ENCODE data around the gene STS.

Gene STS

GRCh38 chrX:7147413-7147977 is at the start of gene STS:
STS (plus strand) TSS chrX:7147712; CDS start chrX:7253200, 105,488 bp downstream.
- no peak for DNase-seq (ENCODE audit: low spot score)

GRCh38 chrX:7100022-7100421 is 47.5 kb upstream of the STS start:
- DNase-seq (ENCODE audit: low spot score), result no peak

- DNase-seq (ENCODE audit: low spot score), result no peak
Measured at GRCh38 chrX:7102119-7102518, 45.4 kb upstream of the STS start.

- no peak for DNase-seq (ENCODE audit: low spot score)
Measured at GRCh38 chrX:7106649-7107048, 40.9 kb upstream of the STS start.

- no peak for DNase-seq (ENCODE audit: low spot score)
Measured at GRCh38 chrX:7108030-7108429, 39.5 kb upstream of the STS start.

GRCh38 chrX:7109049-7109531 is 38.4 kb upstream of the STS start:
- no peak for DNase-seq (ENCODE audit: low spot score)

- DNase-seq (ENCODE audit: low spot score), result no peak
Measured at GRCh38 chrX:7109838-7110793, 37.4 kb upstream of the STS start.

GRCh38 chrX:7110821-7111276 is 36.7 kb upstream of the STS start:
- peak; percentile 3 for DNase-seq (ENCODE audit: low spot score)

GRCh38 chrX:7111518-7111917 is 36.0 kb upstream of the STS start:
- DNase-seq (ENCODE audit: low spot score), result no peak

- no peak for DNase-seq (ENCODE audit: low spot score)
Measured at GRCh38 chrX:7112071-7112470, 35.4 kb upstream of the STS start.

- DNase-seq (ENCODE audit: low spot score), result no peak
Measured at GRCh38 chrX:7115557-7115956, 32.0 kb upstream of the STS start.

- DNase-seq (ENCODE audit: low spot score), result no peak
Measured at GRCh38 chrX:7116081-7116480, 31.4 kb upstream of the STS start.

- no peak for DNase-seq (ENCODE audit: low spot score)
Measured at GRCh38 chrX:7117587-7117986, 29.9 kb upstream of the STS start.

GRCh38 chrX:7119950-7120877 is 27.3 kb upstream of the STS start:
- DNase-seq (ENCODE audit: low spot score), result peak; percentile 73

GRCh38 chrX:7120878-7121219 is 26.7 kb upstream of the STS start:
- peak; percentile 30 for DNase-seq (ENCODE audit: low spot score)

GRCh38 chrX:7127056-7127455 is 20.5 kb upstream of the STS start:
- DNase-seq (ENCODE audit: low spot score), result no peak

- no peak for DNase-seq (ENCODE audit: low spot score)
Measured at GRCh38 chrX:7131621-7132020, 15.9 kb upstream of the STS start.

- DNase-seq (ENCODE audit: low spot score), result peak; percentile 82
Measured at GRCh38 chrX:7132335-7133049, 15.0 kb upstream of the STS start.

GRCh38 chrX:7133050-7133440 is 14.5 kb upstream of the STS start:
- peak; percentile 7 for DNase-seq (ENCODE audit: low spot score)

- no peak for DNase-seq (ENCODE audit: low spot score)
Measured at GRCh38 chrX:7134981-7135380, 12.5 kb upstream of the STS start.

- no peak for DNase-seq (ENCODE audit: low spot score)
Measured at GRCh38 chrX:7139202-7140081, 8.1 kb upstream of the STS start.
